Smooth muscle cell of the brain vasculature (primary cell): ENCODE measurements around the gene TOR1AIP2.
A peak's percentile ranks its signal among the peaks of the same experiment; 100 is the strongest.

ENCODE experiments used
- DNase-seq: peaks from one replicate; pipeline ENCODE4 v3.0.0-alpha.2; 2012; ENCODE audit warnings: low read depth, low spot score

TOR1AIP2 gene

DNA sequence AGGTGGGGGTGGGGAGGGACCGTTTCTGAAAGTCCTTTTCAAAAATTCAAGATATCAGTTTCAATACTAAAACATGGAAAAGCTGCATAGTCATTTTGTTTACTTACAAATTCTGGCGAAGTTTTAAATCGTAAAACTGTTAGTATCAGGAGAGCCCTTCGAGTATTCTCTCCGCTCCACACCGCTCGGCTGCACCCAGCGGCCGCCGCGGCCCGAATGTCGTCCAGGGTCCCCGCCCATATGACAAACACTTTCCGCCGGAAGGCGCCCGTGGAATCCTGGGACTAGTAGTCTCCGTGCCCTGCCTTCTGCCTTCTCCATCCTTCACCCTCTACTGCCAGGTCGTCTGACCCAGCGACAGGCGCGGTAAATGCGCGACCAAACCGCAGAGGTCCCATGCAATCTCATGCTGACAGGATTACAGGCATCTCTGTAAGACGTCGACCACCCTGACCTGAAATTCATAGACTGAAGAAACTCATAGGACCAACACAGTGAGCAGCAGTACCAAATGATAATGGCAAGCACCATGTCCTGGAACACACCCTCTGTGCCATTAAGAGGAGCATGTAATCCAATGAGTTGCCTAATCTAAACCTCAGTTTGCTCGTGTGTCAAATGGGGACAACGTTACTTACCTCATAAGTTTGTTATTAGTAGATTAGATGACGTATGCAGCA lies at the start of gene TOR1AIP2:
TOR1AIP2 (minus strand) TSS at position 218 of the 680 bp plus-strand sequence. CDS start 25,138 bp downstream, outside the sequence.
- DNase-seq, result peak; percentile 44

DNA sequence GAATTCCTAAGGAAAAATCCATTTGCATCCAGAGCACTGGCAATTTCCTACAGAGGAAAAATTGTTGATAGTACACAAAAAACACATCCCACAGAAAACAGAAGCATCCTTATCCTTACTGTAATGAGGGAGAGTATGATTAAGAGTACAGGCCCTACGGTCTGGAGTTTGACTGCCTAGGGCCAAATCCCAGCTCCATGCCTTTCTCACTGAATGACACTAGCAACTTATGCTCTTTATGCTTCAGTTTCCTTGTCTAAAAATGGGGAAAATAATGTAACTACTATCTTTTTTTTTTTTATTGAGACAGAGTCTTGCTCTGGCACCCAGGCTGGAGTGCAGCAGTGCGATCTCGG lies 49.2 kb upstream of the TOR1AIP2 start:
- DNase-seq, result no peak

DNA sequence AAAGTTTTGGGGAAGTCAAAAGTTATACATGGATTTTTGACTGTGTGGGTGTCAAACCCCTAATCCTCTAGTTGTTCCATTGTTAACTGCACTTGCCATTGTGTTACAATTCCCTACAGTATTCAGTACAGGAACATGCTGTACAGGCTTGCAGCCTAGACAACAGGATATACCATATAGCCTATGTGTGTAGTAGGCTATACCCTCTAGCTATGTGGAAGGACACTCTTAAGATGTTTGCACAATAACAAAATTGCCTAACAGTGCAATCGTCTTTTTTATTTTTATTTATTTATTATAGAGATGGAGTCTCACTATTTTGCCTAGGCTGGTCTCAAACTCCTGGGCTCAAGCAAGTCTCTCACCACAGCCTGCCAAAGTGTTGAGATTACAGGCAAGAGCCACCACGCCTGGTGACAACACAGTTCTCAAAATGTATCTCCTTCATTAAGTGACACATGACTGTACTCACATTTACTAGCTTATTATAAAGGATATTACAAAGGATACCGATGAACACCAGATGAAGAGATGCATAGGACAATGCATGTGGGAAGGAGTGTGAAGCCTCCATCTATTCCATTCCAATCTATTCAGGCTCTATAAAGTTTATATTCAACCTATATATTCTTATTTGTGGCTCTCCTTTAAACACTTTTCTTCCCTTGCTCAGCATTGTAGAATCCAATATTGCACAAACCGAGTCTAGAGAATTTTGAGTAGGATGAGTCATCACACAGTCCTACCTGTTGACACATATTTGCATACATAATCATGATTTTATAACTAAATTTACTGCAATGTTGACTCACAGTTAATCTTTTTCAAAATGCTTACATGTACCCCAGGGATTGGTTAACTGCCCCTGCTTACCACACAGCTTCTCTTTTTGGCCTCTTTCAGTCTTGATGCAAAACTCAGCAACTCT lies 48.6 kb upstream of the TOR1AIP2 start:
- DNase-seq, result no peak

DNA sequence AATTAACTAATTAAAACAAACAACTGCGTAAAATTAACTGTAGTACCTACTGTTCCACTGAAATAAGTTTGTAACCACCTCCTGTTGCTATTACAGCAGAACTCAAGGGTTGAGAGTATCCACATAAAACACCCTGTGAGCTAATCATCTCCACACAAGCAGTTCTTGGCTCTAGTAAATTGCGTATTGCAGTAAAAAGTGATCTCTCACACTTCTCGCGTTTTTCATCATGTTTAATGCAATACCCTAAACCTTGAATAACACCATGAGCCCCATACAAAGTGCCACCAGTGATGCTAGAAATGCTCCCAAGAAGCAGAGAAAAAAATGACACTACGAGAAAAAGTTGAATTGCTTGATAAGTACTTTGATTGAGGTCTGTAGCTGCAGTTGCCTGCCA lies 47.7 kb upstream of the TOR1AIP2 start:
- no peak for DNase-seq

DNA sequence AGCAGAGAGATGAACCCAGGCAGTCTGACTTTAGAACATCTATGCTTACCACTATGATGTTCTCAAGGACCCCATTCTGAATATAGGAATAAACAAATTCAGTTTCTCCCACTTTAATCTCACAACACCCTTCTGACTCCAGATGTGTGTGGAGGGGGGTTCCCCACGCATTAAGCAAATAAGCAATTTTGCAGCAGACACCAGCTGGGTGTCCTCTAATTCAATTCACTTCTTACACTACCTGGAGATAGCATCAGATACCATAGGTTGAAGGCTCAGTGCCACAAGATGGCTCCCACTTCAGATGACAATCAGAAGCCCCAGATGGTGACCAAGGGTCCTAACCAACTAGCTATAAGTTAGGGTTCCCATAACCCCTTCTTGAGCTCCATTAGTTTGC lies 46.7 kb upstream of the TOR1AIP2 start:
- no peak for DNase-seq

DNA sequence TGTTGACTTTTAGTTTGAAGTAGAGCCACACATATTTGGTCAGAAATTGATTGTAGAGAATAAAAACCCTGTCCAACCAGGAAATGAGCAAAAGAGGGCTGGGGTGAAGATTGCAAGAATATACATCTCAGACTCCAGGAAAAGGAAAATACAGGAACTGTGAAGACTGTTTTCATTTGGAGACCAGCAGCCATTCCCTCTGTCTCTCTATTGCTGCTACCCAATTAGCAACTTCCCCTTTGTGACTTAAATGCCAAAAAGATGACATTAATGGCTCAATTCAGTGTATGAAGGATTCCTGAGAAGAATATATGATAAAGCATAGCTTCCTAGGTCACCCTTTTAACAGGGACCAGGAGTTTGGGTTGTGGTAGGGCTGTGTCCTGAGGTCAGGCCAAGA lies 45.4 kb upstream of the TOR1AIP2 start:
- no peak for DNase-seq

DNA sequence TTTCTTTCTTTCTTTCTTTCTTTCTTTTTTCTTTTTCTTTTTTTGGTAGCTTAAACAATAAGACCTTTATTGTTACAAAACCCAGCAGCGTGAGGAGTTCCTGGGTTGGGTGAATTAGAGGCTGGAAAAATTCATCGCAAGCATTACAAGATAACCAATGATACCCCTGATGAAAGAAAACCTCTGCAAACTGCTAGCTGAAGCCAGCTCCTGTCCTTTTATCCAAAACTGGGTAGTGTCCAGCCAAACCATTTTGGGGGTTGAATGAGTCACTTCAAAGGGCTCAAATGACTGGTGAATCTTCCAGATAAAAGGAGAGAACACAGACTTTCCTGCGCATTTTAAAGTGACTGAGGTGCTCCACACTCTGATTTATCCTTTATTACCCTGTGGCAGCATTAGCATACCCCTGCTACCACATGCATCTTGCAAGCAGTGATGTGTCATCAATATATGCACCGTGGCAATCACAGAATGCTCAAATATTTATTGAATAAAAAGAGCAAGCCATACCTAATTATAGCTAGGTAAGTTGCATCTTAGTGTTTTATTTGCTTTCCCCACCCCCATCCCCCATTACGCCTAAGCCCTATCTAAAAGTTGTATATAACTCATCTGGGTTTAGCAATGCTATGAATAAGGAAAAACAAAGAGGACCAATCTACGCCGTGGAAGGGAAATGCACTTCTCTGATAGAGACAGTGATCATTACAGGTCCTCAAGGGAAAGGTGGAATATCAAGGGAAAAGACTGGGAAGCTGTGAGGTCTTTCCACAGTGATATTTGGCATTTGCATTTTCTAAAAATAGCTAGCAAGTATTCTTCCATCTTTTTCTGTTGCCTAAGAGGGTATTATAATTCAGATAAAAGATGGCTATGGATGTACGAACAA lies 44.6 kb upstream of the TOR1AIP2 start:
- no peak for DNase-seq

DNA sequence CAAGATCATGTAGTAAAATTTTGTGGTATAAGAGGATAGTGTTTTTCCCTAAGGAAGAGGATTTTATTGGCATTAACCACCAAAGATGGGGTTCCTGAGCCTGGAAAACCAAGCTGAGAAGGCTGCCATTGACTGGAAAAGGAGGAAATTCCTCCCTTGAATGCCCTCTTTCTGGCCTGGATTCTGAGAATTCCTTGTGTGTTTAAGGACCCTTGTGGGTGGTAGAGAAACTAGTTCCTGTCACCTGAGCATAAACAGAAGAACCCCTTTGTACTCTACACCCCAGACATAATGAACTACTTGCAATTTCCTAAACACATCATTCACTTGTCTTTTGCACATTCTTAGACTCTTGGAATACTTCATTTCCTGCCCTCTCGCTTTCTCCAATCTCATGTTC lies 43.9 kb upstream of the TOR1AIP2 start:
- DNase-seq, result no peak

DNA sequence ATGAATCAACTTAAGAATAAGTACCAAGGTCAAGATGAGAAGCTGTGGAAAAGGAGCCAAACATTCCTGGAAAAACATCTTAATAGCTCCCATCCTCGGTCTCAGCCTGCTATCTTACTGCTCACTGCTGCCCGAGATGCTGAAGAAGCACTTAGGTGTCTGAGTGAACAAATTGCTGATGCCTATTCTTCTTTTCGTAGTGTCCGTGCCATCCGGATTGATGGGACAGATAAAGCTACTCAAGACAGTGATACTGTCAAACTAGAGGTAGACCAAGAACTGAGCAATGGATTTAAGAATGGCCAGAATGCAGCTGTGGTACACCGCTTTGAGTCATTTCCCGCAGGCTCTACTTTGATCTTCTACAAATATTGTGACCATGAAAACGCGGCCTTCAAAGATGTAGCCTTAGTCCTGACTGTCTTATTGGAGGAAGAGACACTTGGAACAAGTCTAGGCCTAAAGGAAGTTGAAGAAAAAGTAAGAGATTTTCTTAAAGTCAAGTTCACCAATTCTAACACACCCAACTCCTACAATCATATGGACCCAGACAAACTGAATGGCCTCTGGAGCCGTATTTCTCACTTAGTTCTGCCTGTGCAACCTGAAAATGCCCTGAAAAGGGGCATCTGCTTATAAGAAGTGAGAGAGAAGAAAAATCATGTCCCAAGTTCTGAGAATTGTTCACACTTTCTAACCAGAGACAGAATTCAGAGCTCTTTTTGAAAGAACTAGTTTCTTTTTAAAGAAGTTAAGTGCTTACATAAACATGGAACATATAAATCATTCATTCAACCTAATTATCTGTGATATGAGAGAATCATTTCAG lies 40.2 kb upstream of the TOR1AIP2 start:
- no peak for DNase-seq

DNA sequence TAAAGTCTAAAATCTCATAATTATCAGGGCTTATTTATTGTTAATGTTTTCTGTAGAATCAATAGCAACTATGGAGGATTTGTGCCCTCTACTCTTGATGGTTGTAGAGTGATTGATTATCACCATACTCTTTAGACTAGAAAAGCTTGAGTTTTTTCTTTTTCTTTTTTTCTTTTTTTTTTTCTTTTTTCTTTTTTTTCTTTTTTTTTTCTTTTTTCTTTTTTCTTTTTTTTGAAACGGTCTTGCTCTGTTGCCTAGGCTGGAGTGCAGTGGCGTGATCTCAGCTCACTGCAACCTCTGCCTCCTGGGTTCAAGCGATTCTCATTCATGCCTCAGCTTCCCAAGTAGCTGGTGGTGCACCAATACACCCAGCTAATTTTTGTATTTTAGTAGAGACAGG lies 34.2 kb upstream of the TOR1AIP2 start:
- DNase-seq, result no peak

DNA sequence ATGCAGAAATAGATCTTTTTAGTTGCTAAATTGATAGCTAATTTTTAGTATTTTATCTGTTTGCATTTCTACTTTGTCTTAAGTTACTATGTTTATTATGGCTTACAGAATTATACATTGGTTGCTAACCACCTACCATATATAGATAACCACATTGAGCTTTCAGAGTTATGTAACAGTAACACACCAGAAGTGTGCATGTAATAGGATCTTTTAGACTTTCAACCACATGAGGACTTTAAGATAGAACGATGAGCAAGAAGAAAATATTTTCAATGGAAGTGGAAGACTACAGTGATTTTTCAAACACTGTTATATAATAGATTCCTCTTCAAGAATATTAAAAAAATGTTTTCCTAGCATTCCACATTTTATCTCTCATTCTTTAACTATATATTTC lies 33.3 kb upstream of the TOR1AIP2 start:
- no peak for DNase-seq

DNA sequence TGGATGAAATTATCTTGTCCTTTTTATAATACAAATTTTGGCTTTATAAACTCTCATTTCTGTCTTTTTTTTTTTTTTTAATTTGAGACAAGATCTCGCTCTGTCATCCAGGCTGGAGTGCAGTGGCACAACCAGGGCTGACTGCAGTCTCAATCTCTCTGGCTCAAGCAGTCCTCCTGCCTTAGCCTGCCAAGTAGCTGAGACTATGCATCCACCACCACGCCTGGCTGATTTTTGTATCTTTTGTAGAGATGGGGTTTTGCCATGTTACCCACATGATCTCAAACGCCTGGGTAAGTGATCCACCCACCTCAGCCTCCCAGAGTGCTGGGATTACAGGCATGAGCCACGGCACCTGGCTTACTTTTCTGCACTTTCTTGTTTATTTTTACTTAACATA lies 12.0 kb upstream of the TOR1AIP2 start:
- no peak for DNase-seq

DNA sequence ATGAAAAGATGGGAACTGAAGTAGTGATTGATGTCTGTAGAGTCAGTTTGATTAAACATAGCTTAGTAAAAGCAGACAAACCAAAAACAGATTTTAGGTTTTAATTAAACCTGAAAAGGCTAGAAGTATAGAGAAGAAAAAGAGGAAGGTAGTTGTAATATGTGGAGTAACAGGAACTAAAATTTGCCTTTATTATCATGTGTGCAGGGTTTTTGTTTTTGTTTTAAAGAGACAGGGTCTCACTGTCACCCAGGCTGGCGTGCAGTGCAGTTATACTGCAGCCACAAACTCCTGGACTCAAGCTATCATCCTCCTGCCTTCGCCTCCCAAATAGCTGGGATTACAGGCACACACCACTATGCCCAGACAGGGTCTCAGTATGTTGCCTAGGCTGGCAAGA lies 10.5 kb upstream of the TOR1AIP2 start:
- no peak for DNase-seq

DNA sequence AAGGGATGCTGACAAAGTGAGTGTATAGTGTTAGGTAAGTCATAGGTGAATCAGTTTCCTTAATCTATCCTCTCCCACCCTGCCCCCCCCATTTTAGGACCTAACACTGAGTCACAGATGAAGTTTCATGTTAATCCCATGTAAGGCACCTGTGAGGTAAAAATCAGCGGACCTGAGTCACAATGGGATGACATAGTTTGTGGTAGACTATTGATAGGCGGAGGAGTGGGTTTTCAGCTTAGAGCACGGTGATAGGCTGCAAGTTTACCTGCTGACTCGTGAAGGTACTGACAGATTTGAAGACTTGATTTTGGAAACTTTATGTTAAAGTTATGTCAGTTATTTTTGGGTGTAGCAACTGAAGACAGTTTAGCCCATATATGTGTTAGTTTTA lies 6.1 kb upstream of the TOR1AIP2 start:
- DNase-seq, result no peak

DNA sequence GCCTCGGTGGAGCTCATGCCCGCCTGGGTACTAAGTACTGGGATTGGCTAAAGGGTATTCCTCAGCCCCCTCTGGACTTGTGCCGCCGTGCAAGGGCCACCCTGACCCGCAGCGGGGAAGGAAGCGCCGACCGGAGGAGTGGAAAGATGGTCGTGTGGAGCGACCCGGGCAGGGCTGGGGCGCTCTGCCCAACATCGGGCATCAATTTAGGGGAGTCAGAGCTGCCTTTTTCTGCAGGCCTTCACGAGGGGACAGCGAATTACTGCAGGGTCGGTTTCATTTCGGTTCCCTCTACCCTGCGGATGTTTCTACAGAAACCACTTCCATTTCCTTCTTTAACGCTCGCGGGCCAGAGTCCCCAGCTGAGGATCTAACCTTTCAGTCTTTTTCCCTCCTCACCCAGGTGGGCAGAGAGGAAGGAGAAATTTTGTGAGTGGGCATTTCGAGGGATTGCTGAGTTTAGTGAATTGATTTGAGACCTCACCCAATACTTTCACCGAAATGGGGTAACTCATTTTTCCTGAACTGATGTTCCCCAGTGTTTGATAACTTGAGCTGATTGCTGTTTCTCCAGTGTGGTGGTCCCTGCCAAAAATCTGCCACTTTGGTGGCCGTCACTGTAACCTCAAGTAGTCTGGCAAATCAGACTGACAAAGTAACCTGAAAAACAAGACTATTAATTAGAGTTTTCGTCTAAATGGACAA lies 5.6 kb upstream of the TOR1AIP2 start:
- DNase-seq, result no peak

DNA sequence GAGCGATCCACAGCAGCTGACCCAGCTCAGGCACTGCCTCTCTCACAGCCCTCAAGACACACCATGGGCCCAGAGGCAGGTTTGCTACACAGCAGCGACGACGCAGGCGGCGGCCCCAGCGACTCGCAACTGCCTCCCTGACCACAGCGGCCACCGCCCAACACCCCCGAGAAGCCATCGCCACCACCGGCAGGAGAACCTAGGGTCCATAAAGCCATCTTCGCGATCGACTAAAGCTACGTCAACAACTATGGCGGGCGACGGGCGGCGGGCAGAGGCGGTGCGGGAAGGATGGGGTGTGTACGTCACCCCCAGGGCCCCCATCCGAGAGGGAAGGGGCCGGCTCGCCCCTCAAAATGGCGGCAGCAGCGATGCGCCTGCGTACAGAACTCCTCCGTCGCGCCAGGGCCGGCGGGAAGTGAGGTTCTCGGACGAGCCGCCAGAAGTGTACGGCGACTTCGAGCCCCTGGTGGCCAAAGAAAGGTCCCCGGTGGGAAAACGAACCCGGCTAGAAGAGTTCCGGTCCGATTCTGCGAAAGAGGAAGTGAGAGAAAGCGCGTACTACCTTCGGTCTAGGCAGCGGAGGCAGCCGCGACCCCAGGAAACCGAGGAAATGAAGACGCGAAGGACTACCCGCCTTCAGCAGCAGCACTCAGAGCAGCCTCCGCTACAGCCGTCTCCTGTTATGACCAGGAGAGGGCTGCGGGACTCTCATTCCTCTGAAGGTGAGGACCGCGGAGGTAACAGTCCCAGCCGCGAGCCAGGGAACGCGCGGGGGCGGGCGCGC lies 4.8 kb upstream of the TOR1AIP2 start, which contains the start of gene TOR1AIP1:
TOR1AIP1 (plus strand) TSS at position 33 of the 787 bp plus-strand sequence; CDS start at position 251, 218 bp downstream.
- peak; percentile 93 for DNase-seq

DNA sequence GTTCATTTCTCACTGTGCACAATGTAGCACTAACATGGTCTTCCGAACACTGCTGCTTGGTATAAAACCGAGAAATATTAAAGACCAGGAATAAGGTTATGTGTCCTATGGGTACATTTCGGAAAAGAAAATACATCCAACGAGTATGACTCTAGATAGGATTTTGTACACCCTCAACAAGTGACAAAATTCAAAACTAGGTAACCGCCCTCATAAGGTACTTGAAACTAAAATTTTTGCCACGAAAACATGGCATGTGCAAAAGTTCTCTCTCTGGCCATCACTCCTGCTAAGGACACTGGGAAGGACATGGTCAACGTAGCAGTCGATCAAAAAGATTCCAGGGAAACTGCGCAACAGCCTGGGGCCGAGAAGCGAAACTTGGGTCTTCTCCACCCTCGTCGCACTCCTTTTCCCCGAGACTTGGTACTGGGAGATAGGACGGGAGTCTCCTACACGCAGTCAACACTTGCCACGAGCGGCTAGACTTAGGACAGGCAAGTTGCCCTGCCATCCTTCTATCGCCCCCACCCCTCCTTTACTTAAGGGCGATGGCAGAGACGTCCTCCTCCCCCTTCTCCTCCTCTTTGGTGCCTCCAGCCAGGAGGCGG lies 4.1 kb upstream of the TOR1AIP2 start:
- DNase-seq, result peak; percentile 92

DNA sequence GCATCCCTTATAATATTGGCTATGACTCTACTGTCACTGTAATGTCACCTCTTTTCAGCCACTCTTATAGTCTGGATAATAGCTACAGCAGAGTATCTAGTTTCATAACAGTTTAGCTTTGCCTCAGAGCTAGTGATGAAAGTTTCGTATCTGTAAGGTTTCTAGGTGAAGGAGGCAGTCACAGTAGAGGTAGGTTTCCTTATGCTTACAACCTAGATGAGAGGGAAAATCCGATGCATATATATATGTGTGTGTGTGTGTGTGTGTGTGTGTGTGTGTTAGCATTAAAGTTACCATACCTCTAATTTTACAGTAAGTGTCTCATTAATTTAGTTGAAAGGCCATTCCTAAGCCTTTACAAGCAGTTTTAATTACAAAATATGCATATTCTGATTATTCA lies 2.2 kb upstream of the TOR1AIP2 start:
- no peak for DNase-seq

DNA sequence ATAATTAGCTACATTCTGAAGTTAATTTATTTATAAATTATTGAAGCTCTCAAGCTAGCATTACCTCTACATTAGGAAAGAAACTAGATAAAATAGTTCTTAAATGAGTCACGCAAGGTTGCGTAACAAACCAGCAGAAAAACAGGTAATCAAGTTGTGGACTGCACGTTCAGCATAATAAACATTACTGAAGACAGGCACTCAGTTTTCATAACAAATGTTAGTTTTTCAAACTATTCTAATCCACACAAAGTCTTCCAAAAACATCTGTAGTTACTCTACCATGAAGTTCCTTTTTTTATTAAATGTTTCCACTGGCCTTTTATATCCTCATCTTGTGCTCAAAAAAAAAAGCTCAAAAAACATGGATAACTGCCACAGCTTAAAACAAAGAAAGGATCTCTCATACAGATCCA lies 1.3 kb downstream of the TOR1AIP2 start:
- DNase-seq, result no peak
